Testis (tissue), 2 donors: Measurements from ENCODE around the gene DSP.

Source experiments
- CTCF ChIP-seq, 3 experiments: fragments of 450-650 bp in 2 of 3; fragments of 200-600 bp in 1 of 3; sonication (generic) in 1 of 3; IDR thresholded peaks; one replicate each; pipeline ENCODE4 v1.5.1; 2016 to 2019; ENCODE audit warnings: antibody characterized with exemption in 3 of 3, mild to moderate bottlenecking in 2 of 3, moderate library complexity in 1 of 3
- POLR2A ChIP-seq: fragments of 450-650 bp; IDR thresholded peaks from one replicate; pipeline ENCODE4 v1.6.1; 2017; ENCODE audit warnings: antibody characterized with exemption, mild to moderate bottlenecking, moderate library complexity

GRCh38 chr6:7624796-7625710, 83.6 kb downstream of the DSP start:
- TF ChIP-seq CTCF (IDR thresholded peaks at IDR 0.05) (no peak), POLR2A (no peak)
